Left hindlimb (tissue), 1 donor: Measurements from ENCODE around the gene FREM1.

Source experiments
- DNase-seq: peaks from one replicate; pipeline ENCODE4 v3.0.0-alpha.2; 2018

Gene FREM1

DNA sequence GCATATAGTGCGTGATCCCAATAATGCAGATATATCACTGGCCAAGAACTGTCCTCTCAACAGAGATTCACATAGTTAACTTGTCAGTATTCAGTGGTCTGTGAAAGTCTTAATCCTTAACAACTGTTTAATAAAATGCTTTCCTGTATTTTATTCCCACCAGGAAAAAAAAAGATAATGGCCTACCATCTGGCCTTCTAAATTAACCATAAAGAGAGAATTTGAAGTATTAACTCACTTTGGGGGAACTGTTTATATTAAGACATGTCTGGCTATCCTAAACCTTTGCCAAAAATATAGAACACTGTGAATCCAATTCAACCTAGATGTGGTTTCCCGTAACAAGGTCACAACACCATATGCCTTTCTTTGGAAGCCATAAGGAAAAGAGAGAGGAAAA is 818 bp upstream of the FREM1 start:
- no peak for DNase-seq

DNA sequence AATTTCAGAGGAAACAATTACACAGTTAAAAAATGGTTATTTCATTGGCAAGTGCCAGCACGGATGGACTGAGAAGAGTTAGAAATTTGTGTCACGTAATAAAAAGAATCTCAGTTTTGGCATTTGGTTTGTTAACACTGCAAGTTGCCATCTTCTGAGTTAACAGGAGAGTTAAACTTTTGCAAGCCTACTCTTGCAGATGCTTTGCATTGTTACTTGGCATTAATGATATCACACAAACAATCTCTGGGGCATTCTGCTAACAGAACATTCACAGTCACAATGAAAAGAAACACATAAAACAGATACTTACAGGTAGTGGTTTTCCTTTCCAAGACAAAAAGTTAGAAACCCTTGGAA is 647 bp downstream of the FREM1 start:
- DNase-seq, result no peak

DNA sequence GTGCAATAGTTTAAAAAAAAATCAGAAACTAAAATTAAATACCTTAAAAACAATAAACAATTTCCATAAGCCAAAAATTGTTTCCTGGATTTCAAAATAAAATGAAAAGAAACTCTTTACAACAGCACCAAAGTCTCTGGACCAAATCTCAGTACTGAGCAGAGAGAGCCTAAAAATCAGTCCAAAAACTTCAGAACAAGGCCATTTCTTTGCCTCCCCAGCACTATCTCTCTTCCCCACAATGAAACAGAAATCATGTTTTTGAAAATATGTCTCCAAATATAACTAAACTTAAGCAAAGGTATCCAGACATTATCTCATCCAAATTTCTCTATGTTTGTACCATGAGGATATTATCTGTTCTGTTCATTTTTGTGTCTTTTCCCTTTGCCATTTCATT is 1.0 kb downstream of the FREM1 start:
- no peak for DNase-seq

DNA sequence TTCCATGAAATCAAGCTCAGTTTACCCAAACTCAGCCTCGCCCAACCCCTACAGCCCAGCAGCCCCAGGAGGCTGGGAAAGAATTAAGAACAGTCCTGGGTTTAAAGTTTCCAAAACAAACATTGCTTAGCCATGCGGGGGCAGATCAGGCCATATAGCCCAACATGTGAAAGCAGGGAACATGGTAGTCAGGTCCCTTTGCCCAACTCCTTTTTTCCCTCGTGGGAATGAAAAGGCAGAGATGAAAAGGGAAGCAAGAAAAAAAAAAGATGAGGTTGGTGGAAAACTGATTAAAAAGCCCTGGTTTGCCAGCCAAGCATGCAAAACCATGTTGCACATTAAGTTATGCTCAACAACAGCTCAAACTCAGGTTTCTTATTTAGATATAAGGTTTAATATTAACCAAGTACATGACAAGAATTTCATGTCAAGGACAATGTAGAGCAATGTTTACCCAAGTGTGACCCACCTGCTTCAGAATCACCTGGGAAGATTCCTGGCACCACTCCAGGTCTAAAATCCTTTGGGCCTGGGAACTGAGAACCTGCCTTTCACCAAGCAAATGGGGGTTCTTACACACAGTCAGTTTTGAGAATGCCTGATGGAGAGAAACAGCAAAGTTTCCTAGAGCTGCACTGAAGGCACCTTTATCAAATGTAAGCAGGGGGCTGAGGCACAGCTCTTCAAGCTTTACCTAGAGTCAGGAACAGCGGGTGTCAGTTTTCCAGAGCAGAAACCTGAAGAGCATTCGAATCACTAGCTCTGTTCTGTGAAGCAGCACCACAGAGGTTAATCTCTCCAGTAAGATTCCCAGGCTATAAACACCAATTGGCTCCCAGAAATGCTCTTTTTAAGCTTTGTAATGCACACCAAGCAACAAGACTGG is 1.7 kb downstream of the FREM1 start:
- DNase-seq, result no peak

DNA sequence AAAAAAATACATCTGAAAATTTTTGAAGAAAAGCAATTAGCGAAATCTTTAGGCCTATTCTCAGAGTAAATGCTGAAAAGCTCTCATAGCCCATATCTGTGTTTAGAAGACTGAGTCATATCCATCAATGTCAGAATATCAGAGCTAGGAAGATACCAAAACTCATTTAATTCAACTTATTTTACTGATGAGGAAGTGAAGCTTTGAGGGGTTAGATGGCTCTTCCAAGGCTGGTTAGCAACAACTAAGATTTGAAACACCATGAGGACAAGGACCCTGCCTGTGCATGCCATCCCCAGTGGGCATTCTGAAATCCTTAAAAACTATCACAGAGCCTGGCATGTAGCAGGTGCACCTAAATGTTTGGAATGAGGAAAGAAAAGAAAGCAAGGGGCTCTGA is 2.5 kb downstream of the FREM1 start:
- DNase-seq, result no peak

- no peak for DNase-seq
These were observed 2.9 kb downstream of the FREM1 start for GRCh38 chr9:14907360-14907685.

- no peak for DNase-seq
These were observed 3.4 kb downstream of the FREM1 start for GRCh38 chr9:14906644-14907359.

GRCh38 chr9:14906000-14906399 is 4.2 kb downstream of the FREM1 start:
- DNase-seq, result no peak

DNA sequence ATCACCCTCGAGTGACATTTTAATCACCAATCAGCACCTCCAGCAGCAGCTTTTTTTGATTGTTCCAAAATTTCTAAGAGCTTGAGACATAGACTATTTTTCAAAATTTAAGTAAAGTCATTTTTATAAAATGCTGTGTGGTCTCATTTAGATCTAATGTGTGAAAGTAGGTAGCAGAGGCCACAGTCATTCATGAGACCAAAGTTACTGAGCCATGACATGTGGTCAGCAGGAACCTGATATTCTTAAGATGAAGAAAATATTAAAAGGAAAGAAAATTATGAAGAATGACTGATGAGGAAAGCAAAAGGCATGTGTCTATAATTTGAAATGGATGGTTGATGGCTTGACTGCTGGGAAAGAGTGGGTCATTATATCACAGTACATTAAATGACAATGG is 7.2 kb downstream of the FREM1 start:
- DNase-seq, result no peak

- no peak for DNase-seq
These were observed 7.7 kb downstream of the FREM1 start for GRCh38 chr9:14902561-14902960.

DNA sequence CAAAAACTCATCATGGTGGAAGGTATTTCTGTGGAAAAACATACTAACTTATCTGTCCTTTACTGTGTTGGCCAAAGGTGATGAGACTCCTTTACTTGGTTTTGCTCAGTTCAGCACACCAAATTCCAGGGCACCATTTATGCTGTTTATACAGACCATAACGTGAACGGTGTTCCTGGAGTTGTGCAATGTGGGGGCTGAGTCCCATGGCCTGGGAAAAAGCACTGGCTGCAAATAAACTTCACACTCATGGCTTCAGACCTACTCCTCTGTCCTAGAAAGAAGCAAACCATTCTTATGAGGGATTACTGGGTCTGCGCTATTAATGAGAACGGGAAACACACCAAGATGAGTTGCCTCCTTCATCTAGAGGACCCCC is 10.4 kb downstream of the FREM1 start:
- DNase-seq, result no peak

GRCh38 chr9:14899042-14899814 is 11.0 kb downstream of the FREM1 start:
- DNase-seq, result no peak

DNA sequence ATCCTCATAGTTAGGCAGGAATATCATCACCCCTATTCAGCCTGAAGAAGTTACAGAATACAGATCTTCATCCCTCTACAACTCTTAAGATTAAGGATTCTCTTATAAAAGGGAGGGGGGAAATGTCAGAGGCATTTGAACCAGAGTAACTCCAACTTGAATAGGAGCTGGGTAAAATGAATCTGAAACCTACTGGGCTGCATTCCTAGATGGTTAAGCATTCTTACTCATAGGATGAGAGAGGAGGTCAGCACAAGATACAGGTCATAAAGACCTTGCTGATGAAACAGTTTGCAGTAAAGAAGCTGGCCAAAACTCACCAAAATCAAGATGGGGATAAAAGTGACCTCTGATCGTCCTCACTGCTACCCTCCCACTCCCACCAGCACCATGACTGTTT is 14.4 kb downstream of the FREM1 start:
- DNase-seq, result no peak

DNA sequence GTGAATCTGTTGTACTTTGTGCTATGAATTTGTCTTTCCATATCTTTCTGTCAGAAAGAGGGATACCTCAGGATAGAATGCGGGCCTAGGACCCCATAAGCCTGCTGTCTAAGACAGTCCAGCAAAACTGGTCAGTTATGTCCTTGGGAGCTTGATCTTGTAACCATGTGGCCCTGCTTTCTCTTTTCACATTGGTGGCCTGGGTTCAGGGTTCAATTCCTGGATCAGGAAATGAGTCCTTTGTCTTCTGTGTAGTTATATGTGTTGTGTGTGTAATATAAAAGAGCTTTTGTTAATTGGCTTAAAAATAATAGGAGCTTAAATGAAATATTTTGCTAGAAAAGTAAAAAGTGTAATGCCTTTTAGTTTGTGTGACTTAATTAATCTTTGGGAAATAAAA is 16.9 kb downstream of the FREM1 start:
- DNase-seq, result no peak

- no peak for DNase-seq
These were observed 18.9 kb downstream of the FREM1 start for GRCh38 chr9:14891332-14891731.

DNA sequence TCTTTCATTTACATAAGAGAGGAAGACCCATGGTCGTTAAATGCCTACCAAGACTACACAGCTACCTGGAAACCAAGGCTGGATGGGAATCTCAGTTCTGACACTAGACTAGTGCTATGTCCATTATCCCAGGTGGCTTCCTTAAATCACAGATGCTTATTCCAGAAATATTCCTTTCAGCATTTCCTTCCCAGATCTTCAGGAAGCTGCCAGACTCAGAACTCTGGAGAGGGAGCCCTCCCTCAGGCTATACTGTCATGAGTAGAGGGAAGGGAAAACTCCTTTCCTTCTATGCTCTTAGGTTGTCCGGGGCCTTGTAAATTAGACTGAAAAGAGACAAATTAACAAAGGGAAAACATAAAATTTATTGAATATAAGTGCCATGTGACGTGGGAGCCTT is 20.8 kb downstream of the FREM1 start:
- DNase-seq, result no peak

- DNase-seq, result no peak
These were observed 21.4 kb downstream of the FREM1 start for GRCh38 chr9:14888875-14889274.

DNA sequence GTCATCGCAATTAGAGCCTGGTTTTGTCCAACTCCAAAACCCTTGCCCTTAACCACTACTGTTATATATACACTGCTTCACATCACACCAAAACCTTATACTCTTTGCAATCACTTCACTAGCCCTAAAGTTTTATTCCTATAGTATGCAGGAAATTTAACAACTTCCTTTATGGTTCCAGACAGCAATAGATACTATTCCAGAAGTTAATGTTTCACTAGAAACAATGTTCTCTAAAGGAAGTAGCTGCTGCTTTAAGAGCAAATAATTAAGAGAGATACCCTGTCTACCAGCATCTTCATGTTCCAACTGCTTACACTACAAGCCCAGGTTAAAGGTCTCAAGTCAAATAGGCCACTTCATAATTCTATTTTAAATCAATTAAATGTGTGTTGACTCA is 22.0 kb downstream of the FREM1 start:
- DNase-seq, result no peak

DNA sequence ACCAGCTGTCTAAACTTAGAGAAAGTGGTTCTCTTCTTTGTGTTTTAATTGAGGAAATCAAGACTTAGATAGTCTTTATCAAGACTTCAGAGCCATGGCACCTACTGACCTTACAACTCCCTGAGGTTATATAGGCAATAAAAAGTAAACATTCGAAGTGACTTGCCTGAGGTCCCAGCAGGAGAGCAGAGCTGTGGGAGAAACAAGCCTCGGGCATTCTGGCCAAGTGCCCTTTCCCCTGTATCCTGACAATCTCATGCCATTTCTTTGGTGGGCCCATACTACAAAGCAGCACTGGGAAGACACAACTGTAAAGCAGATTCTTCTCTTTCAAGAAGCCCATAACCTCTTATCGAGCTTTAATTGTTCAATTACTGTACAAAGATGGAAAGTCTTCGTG is 23.1 kb downstream of the FREM1 start:
- DNase-seq, result no peak

- no peak for DNase-seq
These were observed 26.8 kb downstream of the FREM1 start for GRCh38 chr9:14883310-14883944.

- DNase-seq, result no peak
These were observed 28.1 kb downstream of the FREM1 start for GRCh38 chr9:14882090-14882489.

- DNase-seq, result no peak
These were observed 29.2 kb downstream of the FREM1 start for GRCh38 chr9:14881006-14881405.

DNA sequence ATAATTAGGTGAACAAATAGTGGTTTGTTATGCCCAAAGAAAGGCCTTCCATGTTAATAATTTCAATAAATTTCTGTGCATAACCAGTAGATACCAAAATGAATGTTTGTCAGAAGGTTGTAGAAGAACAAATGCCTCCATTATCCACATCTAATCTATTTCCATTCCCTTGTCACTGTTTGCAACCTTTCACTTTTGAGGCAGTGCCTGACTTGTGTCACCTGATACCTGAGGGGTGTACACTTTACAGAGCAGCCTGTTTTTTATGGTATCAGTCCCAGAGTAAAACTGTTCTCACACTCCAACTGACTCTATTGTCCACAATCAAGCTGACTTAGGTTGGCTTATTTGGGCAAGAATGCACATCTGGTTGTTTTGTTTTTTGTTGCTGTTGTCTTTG is 40.1 kb downstream of the FREM1 start:
- DNase-seq, result no peak

DNA sequence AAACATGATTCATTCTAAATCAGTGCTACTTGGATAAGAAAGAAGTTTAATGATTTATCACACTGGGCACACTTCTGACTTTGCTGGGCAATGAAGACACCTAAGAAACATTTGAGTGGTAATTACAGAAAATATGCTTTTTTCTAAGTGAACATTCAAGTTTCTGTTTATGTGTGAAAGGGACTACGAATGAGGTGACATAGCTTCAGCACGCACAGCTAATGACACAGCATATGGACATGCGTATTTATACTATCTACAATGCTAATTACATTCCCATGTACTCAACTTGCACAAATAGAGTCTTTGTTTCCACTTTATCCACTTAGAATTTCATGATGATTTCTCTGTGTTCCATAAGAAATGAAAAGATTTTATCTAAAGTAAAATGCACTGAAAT is 40.6 kb downstream of the FREM1 start:
- DNase-seq, result no peak
